HG02678 (cell line): Measurements from ENCODE around the gene MNT.

Experiments
- ATAC-seq: cut with Tn5 transposase; IDR thresholded peaks from one replicate; pipeline ENCODE4 v1.9.1; 2021; ENCODE audit warnings: mild to moderate bottlenecking, moderate library complexity; ENCODE audit not compliant: unreplicated experiment

Gene MNT

DNA sequence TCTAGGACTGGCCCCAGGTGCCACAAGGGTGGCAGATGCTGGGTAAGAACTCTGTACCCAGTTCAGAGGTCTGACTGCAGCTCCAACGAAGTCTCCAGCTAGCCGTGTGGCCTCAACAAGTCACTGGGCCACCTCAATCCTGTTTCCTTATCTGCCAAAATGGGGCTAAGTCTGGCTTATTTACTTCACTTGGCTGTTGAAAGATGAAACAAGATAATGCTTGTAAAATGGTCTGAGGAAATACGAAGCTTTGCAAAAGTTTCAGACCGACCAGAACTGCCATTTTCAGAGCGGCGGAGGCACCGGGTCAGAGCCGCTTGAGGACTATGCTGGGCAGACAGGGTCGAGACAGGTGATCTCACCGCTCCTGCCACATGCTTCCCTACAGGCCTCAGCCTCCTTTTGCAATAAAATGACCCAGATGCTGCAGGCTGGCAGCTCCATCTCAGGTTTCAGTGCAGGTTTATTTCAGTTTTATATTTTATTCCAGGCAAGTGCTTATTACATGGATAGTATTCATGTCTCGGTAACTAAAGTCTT, 17.2 kb downstream of the MNT start:
- no peak for ATAC-seq

DNA sequence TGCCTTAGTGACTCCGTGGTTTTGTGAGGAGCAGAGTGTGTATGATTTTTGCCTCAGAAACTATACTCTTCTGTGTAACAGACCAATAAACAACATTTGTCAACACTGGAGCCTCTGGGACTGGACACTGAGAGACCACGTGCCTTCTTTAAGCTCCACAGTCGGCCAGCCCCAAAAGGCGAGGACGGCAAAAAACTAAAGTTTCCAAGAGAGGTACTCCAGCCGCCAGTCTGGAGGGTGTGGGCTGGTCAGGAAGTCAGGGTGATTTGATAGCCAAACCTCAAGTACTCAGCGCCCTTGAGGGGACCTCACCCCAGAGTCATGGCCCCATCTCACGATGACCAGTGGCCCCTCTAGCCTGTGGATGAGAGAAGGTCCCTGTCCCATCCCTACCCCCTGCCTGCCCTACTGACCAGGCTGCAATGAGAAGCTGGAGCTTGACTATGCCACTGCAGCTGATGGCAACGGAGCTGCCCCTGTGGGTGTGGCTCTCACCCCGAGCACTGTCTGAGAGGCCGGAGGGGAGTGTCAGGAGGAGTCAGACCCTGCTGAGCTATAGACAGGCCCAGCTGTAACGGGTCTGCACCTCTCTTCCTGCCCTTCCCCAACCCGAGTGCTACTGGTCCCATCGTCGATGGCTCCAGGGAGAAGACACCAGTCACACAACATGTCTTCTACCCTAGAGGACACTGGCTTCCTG, 19.8 kb downstream of the MNT start:
- ATAC-seq: no peak

DNA sequence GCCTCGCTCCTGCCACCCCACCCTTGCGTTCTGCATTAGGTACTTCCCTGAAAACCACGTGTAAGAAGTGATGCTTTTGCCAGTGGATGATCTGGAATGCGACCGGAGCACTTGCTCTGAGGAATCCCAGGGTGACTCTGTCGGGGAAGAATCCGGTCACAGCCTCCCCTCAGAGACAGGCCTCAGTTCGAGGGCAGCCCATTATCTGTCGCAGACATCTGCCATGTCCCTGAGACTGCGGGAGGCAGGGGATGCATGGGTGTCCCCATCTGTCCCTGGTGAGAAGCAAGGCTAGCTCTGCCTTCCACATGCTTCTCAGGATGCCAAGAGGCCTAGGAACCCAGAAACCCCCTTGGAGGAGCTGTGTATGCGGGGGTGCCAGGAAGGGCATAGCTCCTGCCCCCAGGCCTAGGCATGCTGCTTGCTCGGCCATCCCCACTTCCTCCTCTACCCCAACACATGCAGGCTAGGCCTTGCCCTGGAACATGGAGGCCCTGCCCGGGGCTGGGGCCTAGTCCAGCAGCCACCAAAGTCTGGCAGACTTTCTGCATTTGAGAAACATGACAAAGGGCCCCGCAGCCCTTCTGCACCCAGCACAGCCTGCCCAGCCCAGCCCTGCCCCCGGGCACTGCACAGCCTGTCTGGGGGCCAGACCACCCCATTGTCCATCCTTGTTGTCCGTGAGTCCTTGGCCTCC, 20.5 kb downstream of the MNT start:
- ATAC-seq: no peak

DNA sequence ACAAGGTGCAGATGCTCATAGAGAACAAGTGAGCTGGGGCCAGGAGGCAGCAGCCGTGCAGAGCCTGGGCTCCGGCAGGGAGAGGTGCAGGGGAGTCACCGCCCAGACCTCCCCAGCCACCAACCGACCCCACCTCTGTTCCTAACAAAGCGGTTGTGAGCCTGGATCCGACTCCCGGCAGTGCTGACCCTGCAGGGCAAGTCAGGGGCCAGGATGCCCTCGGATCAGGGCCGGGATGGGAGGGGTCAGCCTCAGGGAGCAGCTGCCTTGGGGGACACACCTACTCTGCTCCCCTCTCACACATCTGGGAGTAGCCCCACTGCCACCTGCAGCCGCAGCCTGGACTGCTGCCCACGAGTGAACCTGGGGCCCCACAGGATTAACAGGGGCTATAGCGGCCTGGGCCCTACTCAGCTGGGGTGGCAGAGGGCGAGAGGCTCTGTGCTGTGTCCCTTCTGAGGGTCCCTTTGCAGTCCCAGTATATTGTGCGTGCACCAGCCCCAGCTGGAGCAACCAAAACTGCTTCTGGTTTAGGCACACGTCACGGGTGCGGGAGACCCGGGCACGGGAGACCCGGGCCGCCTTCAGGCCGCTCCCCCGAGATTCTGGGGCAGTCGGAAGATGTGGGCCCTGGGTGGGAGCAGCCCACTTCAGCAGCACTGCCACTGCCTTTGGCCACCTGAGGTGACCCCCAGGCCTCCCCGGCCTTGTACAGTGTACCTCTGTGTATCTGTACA, 21.2 kb downstream of the MNT start:
- ATAC-seq: no peak

GRCh38 chr17:2378905-2379304, 22.0 kb downstream of the MNT start:
- no peak for ATAC-seq

DNA sequence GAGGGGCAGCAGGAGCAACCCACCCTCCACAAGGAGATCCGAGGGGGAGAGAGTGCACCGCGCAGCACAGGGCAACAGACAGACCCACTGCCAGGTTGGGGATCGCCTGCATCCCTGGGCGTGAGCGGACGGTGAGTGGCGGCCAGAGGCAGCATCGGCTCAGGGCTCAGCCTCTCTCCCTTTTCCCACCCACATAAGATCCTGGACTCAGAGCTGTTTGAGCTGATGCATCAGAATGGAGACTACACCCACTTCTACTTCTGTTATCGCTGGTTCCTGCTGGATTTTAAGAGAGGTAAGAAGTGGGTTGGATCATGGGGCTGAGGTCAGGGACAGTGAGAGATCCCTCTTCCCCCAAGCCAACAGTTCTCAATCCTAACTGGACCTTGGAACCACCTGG, 23.2 kb downstream of the MNT start:
- ATAC-seq: no peak

DNA sequence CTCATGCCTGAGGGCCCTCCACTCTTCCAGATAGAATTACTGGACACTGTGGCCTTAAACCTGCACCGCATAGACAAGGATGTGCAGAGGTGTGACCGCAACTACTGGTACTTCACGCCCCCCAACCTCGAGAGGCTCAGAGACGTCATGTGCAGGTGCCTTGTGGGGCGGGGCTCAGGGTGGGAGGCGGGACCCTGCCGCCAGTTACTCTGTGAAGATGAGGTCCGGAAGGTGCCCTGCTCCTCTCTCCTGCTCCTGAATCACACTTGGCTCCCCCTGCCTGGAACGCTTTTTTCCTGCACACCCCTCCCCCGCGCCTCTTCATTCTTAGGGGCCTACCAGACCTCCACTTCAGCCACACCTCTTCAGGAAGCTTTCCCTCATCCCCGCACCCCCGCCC, 24.8 kb downstream of the MNT start:
- ATAC-seq: no peak

DNA sequence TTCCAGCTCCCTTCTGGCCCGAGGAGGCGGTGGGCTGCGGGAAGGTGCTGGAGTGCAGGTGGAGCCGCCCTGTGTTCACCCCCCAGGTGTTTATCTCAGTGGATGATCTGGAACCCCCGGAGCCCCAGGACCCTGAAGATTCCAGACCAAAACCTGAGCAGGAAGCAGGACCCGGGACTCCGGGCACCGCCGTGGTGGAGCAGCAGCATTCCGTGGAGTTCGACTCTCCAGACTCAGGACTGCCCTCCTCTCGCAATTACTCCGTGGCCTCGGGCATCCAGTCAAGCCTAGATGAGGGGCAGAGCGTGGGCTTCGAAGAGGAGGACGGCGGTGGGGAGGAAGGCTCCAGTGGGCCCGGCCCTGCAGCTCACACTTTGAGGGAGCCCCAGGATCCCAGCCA, 25.5 kb downstream of the MNT start:
- ATAC-seq: no peak

DNA sequence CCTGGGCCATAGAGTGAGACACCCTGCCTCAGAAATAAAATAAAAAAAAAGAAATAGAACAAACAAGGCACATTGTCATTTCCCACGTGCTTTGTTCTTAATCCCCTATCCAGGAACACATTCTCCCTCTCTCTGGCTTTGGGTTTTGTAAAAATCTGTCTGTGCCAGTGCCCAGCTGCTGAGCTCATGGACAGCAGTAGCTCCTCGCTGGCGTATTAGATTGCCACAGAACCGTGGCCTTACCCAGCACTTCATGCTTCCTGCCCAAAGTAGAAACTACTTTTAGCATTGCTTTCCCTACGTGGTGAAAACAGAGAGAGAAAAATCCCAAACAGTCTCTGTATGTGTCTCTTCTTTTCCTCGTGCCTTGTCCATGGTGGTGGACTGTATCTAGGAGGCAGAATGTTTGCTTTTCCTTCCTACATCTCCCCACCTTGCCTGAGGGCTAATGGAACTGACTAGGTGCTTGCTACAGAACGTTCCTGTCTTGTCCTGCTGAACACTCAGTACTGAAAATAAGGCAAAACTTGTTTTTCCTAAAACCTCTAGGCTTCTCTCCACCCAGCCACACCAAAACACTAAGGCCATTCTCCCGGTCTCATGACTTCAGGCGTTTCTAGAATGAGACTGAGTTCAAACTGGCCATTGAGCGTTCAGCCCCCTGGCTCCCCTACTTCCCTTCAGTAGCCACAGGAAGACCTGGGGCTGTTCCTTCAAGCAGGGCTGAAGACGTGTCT, 26.1 kb downstream of the MNT start:
- no peak for ATAC-seq

DNA sequence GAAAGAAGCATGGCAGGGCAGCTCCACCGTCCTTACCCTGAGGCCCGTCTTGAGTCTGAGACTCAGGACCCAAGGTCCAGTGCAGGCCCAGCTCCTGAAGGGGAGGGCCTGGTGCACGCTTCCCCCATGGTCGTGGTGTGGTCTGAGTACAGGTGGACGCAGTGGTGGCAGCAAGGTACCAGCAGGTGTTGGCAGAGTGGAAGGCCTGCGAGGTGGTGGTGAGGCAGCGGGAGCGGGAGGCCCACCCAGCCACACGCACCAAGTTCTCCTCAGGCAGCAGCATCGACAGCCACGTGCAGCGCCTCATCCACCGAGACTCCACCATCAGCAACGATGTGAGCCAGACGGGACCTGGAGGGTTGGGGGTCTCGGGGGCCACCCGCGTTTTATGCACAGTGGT, 27.7 kb downstream of the MNT start:
- no peak for ATAC-seq

DNA sequence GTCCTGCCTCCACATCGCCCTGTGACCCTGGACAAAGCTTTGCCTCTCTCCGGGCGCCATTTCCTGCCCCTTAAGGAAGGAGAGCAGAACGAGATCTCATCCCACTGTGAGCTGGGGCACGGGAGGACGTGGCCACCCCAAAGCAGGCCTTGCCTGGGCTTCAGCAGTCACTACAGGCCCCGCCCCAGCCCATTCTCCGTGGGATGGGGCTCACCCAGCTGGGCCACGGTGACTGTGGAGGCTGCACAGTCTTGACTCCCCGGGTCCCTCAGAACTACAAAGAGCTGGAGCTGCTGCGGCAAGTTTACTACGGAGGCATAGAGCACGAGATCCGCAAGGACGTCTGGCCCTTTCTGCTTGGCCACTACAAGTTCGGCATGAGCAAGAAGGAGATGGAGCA, 28.2 kb downstream of the MNT start:
- ATAC-seq: no peak

DNA sequence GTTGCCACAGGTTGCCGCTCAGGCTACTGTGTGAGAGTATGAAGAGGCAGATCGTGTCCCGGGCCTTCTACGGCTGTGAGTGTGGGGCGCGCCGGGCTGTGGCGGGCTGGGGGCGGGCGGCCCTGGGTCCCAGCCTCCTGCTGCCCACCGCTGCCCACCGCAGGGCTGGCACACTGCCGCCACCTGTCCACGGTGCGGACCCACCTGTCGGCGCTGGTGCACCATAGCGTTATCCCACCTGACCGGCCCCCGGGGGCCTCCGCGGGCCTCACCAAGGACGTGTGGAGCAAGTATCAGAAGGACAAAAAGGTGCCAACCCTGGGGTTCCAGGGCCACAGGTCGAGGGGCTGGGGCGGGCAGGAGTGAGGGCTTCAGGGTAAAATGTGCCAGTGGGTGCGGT, 28.7 kb downstream of the MNT start:
- no peak for ATAC-seq

- no peak for ATAC-seq
Measured at GRCh38 chr17:2371183-2372130, 29.4 kb downstream of the MNT start.

DNA sequence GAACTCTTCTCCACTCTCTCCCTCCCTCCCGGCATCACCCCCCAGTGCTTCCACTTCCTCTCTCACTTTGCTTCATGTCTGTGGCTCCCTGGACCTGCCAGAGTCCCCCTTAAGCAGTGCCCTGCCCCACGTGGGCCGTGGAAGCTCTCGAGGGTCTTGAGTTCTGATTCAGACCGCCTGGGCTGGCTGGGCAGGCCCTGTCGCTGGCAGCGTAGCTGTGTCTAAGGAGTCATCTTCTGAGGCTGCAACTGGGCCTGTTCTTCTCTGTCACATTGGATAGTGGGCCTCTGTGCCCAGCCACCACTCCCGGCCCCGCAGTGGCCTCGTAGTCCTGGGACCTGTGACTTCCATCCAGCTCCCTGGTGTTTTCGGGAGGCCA, 30.7 kb downstream of the MNT start:
- ATAC-seq: no peak

DNA sequence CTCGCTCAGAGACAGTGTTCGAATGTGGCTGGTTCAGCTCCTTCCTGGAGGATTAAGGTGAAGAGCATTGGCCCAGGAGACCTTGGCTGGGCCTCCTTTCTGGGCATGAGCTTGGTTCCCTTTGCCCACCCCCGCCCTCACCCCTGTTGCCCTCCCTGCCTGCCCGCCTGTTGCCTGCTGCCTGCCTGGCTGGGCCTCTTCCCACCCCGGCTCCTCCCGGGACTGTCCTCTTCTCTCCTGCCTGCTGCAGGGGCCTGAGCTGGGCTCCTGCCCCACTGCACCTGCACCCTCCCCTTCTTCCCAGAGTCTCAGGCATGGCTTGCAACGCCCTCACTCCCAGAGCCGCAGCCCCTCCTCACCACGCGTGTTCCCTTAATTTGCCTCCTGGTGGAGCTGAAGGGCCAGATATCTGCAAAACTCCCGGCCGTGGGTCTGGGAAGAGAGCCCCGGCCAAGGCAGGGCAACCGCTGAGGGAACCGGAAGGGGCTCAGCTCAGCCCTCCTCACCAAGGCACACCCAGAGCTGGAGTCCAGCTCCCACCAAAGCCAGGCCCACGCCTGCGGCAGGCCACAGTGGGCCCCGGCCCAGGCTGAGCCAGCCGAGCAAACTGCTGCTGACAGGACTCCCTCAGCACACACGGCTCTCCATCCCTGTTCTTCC, 31.2 kb downstream of the MNT start:
- no peak for ATAC-seq

GRCh38 chr17:2369039-2369438, 31.8 kb downstream of the MNT start:
- ATAC-seq: no peak

- no peak for ATAC-seq
Measured at GRCh38 chr17:2368359-2368758, 32.5 kb downstream of the MNT start.

DNA sequence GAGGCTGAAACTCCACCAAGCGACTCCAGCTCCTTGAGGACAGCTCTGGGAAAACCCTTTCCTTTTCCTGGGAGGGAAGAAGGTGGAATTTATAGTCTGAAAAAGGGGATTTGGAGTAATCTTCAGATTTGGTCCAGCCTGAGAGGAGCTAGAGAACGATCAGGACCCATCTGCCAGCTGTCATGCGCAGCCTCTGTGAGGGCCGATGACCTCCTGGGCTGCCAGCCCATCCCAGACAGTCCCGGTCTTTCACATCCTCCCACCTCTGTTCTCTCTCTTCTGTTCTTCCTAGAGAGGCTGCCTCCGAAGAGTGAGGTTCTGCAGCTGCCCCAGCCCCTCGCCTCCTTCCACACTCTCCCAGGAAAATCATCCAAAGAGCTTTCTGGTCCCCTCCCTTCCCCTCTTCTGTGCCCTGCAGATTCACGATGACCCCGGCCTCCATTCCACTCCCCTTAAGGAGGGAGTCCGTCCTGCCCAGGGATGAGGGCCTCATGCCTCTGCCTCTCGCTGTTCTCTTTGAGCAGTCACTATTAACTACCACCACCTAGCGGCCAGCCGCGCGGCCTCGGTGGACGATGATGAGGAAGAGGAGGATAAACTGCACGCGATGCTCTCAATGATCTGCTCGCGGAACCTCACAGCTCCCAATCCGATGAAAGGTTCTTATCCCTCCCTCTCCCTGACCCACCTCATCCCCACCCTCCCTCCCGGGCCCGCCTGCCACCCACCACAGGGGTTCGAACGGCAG, 33.9 kb downstream of the MNT start:
- no peak for ATAC-seq

DNA sequence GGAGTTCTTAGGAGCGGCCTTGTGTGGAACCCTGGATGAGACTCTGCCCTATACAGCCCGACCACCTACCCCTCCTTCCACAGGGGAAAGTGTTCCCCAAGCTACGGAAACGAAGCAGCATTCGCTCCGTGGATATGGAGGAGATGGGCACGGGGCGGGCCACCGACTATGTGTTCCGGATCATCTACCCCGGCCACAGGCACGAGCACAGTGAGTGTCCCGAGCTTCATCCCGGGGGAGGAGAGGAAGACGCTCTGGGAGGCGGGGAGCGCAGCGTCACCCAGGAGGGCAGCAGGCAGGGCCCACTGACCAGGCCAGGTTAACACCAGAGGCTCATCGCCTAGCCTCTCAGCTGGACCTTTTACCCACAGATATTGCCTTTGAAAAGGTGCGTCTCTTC, 35.7 kb downstream of the MNT start:
- no peak for ATAC-seq
